K562 (cell line): ENCODE data around the gene CASKIN2. TPM values are rescaled to one million over a fixed set of nuclear protein-coding genes. Genes with fewer than 3 reads are reported as not detected.

Experiments
- ATAC-seq: fragments of 200-7000 bp; cut with Tn5 transposase; 3 replicates; pipeline ENCODE4 v1.9.1; 2020; ENCODE audit warnings: moderate library complexity
- BruUV-seq: library from RNA; stranded (reverse); fragments of 400-500 nt; replicated peaks from 2 replicates; lab custom pipeline; 2021; lab: Mats Ljungman, UMichigan
- CTCF ChIA-PET: fragments of 300-600 bp; formaldehyde crosslinking; extraction: SDS; loops from one replicate; lab custom pipeline; 2021; ENCODE audit warnings: low intra/inter-chr PET ratio; lab: Yijun Ruan, JAX
- POLR2A ChIA-PET: fragments of 300-600, 350-650 bp; sonication (Branson Sonifier 250); formaldehyde crosslinking; extraction: SDS; loops from one replicate; lab custom pipeline; 2021; ENCODE audit warnings: antibody characterized with exemption, inconsistent platforms; lab: Yijun Ruan, JAX
- DNase-seq, 4 experiments: peaks; one replicate each; pipeline versions ENCODE4 v3.0.0 to v3.0.0-alpha.2; 2011 to 2018; ENCODE audit warnings: low spot score in 3 of 4, mixed read lengths in 3 of 4; ENCODE audit errors: extremely low read depth in 1 of 4
- FAIRE-seq: peaks from 2 replicates; lab custom pipeline; 2011; peaks lifted over from hg19 to GRCh38; lab: Jason Lieb, UNC
- H2AFZ ChIP-seq: 2 replicates; pipeline ENCODE4 v1.6.0; 2011; ENCODE audit warnings: low read depth, low read length, control low read depth, inconsistent platforms
- H3K27ac ChIP-seq: fragments of 200-600 bp; 3 replicates; pipeline ENCODE4 v1.8.0; 2011; ENCODE audit warnings: low read depth, mild to moderate bottlenecking, control low read depth, inconsistent platforms, low read length, moderate library complexity, mixed read lengths; ENCODE audit errors: extremely low read depth
- H3K27me3 ChIP-seq, 2 experiments: fragments of 300-600 bp in 1 of 2; 2 replicates in 1 of 2; 3 replicates in 1 of 2; pipeline versions ENCODE4 v1.6.0 to v1.8.0; 2011; ENCODE audit warnings: inconsistent platforms in 2 of 2, low read length in 2 of 2, mild to moderate bottlenecking in 1 of 2, mixed read lengths in 1 of 2, moderate library complexity in 1 of 2; ENCODE audit not compliant: control insufficient read depth in 2 of 2, insufficient read depth in 2 of 2
- H3K36me3 ChIP-seq: fragments of 300-600 bp; 3 replicates; pipeline ENCODE4 v1.8.0; 2011; ENCODE audit warnings: mild to moderate bottlenecking, low read length, inconsistent platforms; ENCODE audit not compliant: control insufficient read depth, insufficient read depth
- H3K4me1 ChIP-seq, 2 experiments: fragments of 200-600 bp in 1 of 2; replicated peaks in 1 of 2; 2 replicates in 1 of 2; 3 replicates in 1 of 2; pipeline versions ENCODE4 v1.5.1 to v1.8.0; 2011; ENCODE audit warnings: inconsistent platforms in 2 of 2, low read length in 2 of 2, mild to moderate bottlenecking in 1 of 2, mixed read lengths in 1 of 2, moderate library complexity in 1 of 2; ENCODE audit not compliant: control insufficient read depth in 2 of 2, insufficient read depth in 2 of 2
- H3K4me2 ChIP-seq: 2 replicates; pipeline ENCODE4 v1.6.1; 2011; ENCODE audit warnings: low read length, control low read depth, inconsistent platforms, mixed read lengths; ENCODE audit not compliant: insufficient read depth
- H3K4me3 ChIP-seq: fragments of 200-600 bp; sonication (generic), shearing (Covaris generic); 2 replicates; pipeline ENCODE4 v1.5.1; 2016; ENCODE audit warnings: control low read depth, inconsistent platforms
- H3K79me2 ChIP-seq: fragments of 200-600 bp; 3 replicates; pipeline ENCODE4 v1.8.0; 2011; ENCODE audit warnings: low read length, inconsistent platforms; ENCODE audit not compliant: control insufficient read depth, insufficient read depth
- H3K9ac ChIP-seq, 2 experiments: 2 replicates each; pipeline versions ENCODE4 v1.6.0 to v1.6.1; 2011; ENCODE audit warnings: low read depth in 2 of 2, low read length in 2 of 2, control low read depth in 1 of 2, inconsistent platforms in 1 of 2, mild to moderate bottlenecking in 1 of 2, mixed read lengths in 1 of 2; ENCODE audit not compliant: insufficient read depth in 1 of 2
- H3K9me1 ChIP-seq: one replicate; pipeline ENCODE4 v1.6.0; 2011; ENCODE audit warnings: inconsistent platforms, mild to moderate bottlenecking, low read length, moderate library complexity; ENCODE audit not compliant: control insufficient read depth, insufficient read depth
- H3K9me3 ChIP-seq: replicated peaks from 2 replicates; pipeline ENCODE4 v1.5.1; 2011; ENCODE audit warnings: low read depth, low read length, inconsistent platforms; ENCODE audit not compliant: control insufficient read depth, insufficient read depth
- H4K20me1 ChIP-seq: replicated peaks from 2 replicates; pipeline ENCODE4 v1.6.1; 2011; ENCODE audit warnings: low read length, inconsistent platforms, mixed read lengths; ENCODE audit not compliant: control insufficient read depth, insufficient read depth
- ARID3A ChIP-seq: IDR thresholded peaks from 2 replicates; pipeline ENCODE4 v1.6.1; 2012; ENCODE audit warnings: low read depth, low read length, improper control_type of control experiment, borderline replicate concordance
- CC2D1A ChIP-seq: fragments of 450-650 bp; IDR thresholded peaks from 2 replicates; pipeline ENCODE4 v1.6.1; 2017; ENCODE audit warnings: mild to moderate bottlenecking
- EP400 ChIP-seq: fragments of 450-650 bp; IDR thresholded peaks from 2 replicates; pipeline ENCODE4 v1.6.1; 2017; ENCODE audit warnings: antibody characterized with exemption, mild to moderate bottlenecking, moderate library complexity
- HNRNPLL ChIP-seq: fragments of 200-400 bp; formaldehyde crosslinking; IDR thresholded peaks from 2 replicates; pipeline ENCODE4 v1.6.1; 2017; ENCODE audit warnings: low read length, low read depth, mild to moderate bottlenecking; ENCODE audit not compliant: poor library complexity, severe bottlenecking
- HOMEZ ChIP-seq: fragments of 250-450 bp; sonication (Bioruptor Pico); IDR thresholded peaks from 2 replicates; pipeline ENCODE4 v1.4.0; 2020; ENCODE audit warnings: mild to moderate bottlenecking, moderate library complexity
- KAT8 ChIP-seq: fragments of 450-650 bp; IDR thresholded peaks from 2 replicates; pipeline ENCODE4 v1.6.1; 2016; ENCODE audit warnings: low read depth, mild to moderate bottlenecking
- MCM2 ChIP-seq: fragments of 450-650 bp; IDR thresholded peaks from 2 replicates; pipeline ENCODE4 v1.6.1; 2017; ENCODE audit warnings: low read depth, mild to moderate bottlenecking
- POU5F1 ChIP-seq: fragments of 150-350 bp; IDR thresholded peaks from 2 replicates; pipeline ENCODE4 v1.6.1; 2014; ENCODE audit warnings: borderline replicate concordance, low read length, low read depth, mild to moderate bottlenecking; ENCODE audit not compliant: partially characterized antibody
- PURB ChIP-seq: sonication (generic); formaldehyde crosslinking; IDR thresholded peaks from 2 replicates; pipeline ENCODE4 v1.9.0; 2021; ENCODE audit warnings: low read depth, mild to moderate bottlenecking, missing genetic modification reagents
- RBM25 ChIP-seq: fragments of 200-400 bp; formaldehyde crosslinking; IDR thresholded peaks from 2 replicates; pipeline ENCODE4 v1.6.1; 2018; ENCODE audit warnings: low read length, low read depth, moderate library complexity; ENCODE audit not compliant: severe bottlenecking
- RCOR1 ChIP-seq, 2 experiments: IDR thresholded peaks; 2 replicates each; pipeline ENCODE4 v1.6.1; 2012; ENCODE audit warnings: low read depth in 2 of 2, low read length in 2 of 2, borderline replicate concordance in 1 of 2, improper control_type of control experiment in 1 of 2
- TFAP4 ChIP-seq: sonication (generic); formaldehyde crosslinking; IDR thresholded peaks from 2 replicates; pipeline ENCODE4 v1.8.0; 2022; ENCODE audit warnings: missing genetic modification reagents, mild to moderate bottlenecking, moderate library complexity, borderline replicate concordance
- ZNF3 ChIP-seq: fragments of 250-450 bp; sonication (Bioruptor Pico); IDR thresholded peaks from 2 replicates; pipeline ENCODE4 v1.5.0; 2021; ENCODE audit warnings: mild to moderate bottlenecking, moderate library complexity
- WGBS: fragments of 100-300 bp; shearing (Covaris generic); methylation state at CpG from one replicate; pipeline ENCODE4 v1.1.6; 2016; ENCODE audit warnings: low coverage, mixed read lengths; ENCODE audit not compliant: insufficient coverage; ENCODE audit errors: missing lambda C conversion rate; 5-methylcytosine and 5-hydroxymethylcytosine counted together
- in situ Hi-C: fragments of 300-500 bp; cut with MboI; formaldehyde crosslinking; loops from 4 replicates; pipeline ENCODE4 v1.15.0; 2018; ENCODE audit warnings: inconsistent platforms, mixed read lengths
- intact Hi-C: fragments of 100-400 bp; cut with micrococcal nuclease; formaldehyde crosslinking; loops from 2 replicates; pipeline ENCODE4 v1.14.2; 2022
- polyA plus RNA-seq, 8 experiments: library from polyadenylated mRNA; depleted of rRNA in 4 of 8; stranded (reverse) in 5 of 8; unstranded in 3 of 8; fragments of >200 nt; fragmentation: Nextera tagmentation in 2 of 8; fragmentation: Illumina TruSeq in 1 of 8; extraction: Ambion mirVana in 2 of 8; extraction: Trizol in 1 of 8; gene quantifications; 2 replicates each; pipeline versions ENCODE4 v1.2.1 to v1.2.3, GENCODE V29; 2011 to 2014; ENCODE audit warnings: inconsistent platforms in 1 of 8, missing spikeins in 1 of 8
- total RNA-seq, 7 experiments: library from RNA; depleted of rRNA in 6 of 7; stranded (reverse); fragments of >200 nt in 6 of 7; fragmentation: Illumina TruSeq in 2 of 7; extraction: Trizol in 2 of 7; gene quantifications; 2 replicates each; pipeline versions ENCODE4 v1.2.1 to v1.2.3, GENCODE V29; 2011 to 2021; ENCODE audit warnings: low replicate concordance in 1 of 7

The CASKIN2 gene
- total and polyA plus RNA-seq, 9 of the 15 experiments (the other 6 are each of a cell fraction or from before 2014, with no cell fraction given) = 0.01 to 12.2 (median 2.1) TPM

- BruUV-seq = no TSS peak
- intact Hi-C loops = no loop called here
- WGBS = 69% methylated on average over 14 of the region's 14 CpGs
- ChIA-PET CTCF (no interaction called here), POLR2A (interaction anchor here (0.7 to 1.5 kb wide), 2 partner anchors 8 to 12 kb away, joined by 4 to 7 read pairs; no protein-coding TSS in a partner anchor)
- no peak for TF ChIP-seq CC2D1A
- TF ChIP-seq MCM2 = no peak
- no peak for TF ChIP-seq EP400
- TF ChIP-seq HNRNPLL = no peak
- TF ChIP-seq ZNF3 (CRISPR knock-in tag) = no peak
- no peak for TF ChIP-seq TFAP4 (CRISPR knock-in tag)
- TF ChIP-seq ARID3A = no peak
- no peak for TF ChIP-seq KAT8
- no peak for TF ChIP-seq HOMEZ (CRISPR knock-in tag)
- TF ChIP-seq POU5F1 = no peak
- no peak for TF ChIP-seq RBM25
- no peak for TF ChIP-seq PURB
- TF ChIP-seq RCOR1 (IDR thresholded peaks at IDR 0.05; ENCODE audit: borderline replicate concordance in 1 of 2, low read depth in 2 of 2, low read length in 2 of 2) = no peak
- FAIRE-seq (no peak), ATAC-seq (no peak), DNase-seq (no peak)
- Histone ChIP-seq H3K36me3 (peaks cover 49% of the 10 kb centered on the region; the same call in 2 of the 3 replicates), H3K4me1 (peaks cover 0 to 30% of the 10 kb centered on the region in 2 experiments; a peak in 2 of 5 replicates), H3K4me2 (no peak overlapping the region), H3K4me3 (no peak overlapping the region), H3K9me3 (no peaks in the 10 kb centered on the region), H3K9me1 (peaks cover 3% of the 10 kb centered on the region), H4K20me1 (no peaks in the 10 kb centered on the region), H3K27me3 (no peaks in the 10 kb centered on the region), H2AFZ (no peak overlapping the region), H3K9ac (no peak overlapping the region; a peak in 2 of 4 replicates), H3K79me2 (no peaks in the 10 kb centered on the region), H3K27ac (no peak overlapping the region)
- in situ Hi-C loops = no loop called here
Measured at GRCh38 chr17:75494326-75494877, 20.9 kb downstream of the CASKIN2 start.
